ENCODE measurements around the gene RAD52. TPM values are rescaled to one million over a fixed set of nuclear protein-coding genes. Genes with fewer than 3 reads are reported as not detected.

RAD52 gene
- total RNA-seq, 2 donors from 2014 or later: 7.9 to 10.5 TPM

DNA sequence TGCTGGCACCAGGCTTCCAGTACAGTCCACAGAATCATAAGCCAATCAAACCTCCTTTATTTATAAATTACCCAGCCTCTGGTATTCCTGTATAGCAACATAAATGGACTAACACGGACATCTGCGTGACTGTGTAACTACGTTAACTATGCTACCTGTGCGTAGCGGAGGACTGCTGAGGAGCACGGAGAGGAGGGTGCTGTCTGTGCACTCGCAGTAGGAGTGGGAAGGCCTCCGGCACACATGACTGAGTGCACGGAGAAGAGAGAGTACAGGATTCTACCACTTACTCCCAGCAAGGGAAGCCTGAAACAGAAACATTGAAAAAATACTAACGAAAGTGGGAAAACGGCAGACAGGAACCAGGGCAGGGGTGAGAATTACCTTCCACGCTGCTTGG, 22.9 kb downstream of the RAD52 start:
- intact Hi-C loops (cut with DNase I): no loop called here
- DNase-seq (ENCODE audit: low spot score): peak; percentile 28

DNA sequence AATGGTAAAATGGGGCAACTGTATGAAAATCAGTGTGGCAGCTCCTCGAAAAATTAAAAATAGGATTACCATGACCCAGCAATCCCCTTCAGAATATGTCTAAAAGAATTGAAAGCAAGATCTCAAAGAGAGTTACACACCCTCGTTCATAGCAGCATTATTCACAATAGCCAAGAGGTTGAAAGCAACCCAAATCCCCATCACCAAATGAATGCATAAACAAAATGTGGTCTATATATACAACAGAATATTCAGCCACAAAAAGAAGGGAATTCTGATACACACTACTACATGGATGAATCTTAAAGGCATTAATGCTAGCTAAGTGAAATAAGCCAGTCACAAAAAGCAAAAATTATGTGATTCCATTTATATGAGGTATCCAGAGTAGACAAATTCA, 27.2 kb downstream of the RAD52 start:
- intact Hi-C loops (cut with DNase I): no loop called here
- no peak for DNase-seq (ENCODE audit: low spot score)

DNA sequence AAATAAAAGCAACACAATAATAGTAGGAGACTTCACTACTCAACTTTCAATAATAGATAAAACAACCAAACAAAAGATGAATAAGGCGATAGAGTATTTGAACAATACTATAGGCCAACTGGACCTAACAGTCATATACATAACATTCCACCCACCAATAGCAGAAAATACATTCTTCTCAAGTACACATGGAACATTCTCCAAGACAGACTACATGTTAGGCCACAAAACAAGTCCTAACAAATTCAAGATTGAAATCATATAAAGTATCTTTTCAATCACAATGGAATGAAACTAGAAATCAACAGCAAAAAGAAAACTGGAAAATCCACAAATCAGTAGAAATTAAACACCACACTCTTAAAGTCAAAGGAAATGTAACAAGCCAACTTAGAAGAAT, 28.8 kb downstream of the RAD52 start:
- DNase-seq (ENCODE audit: low spot score): no peak
- intact Hi-C loops (cut with DNase I): no loop called here

DNA sequence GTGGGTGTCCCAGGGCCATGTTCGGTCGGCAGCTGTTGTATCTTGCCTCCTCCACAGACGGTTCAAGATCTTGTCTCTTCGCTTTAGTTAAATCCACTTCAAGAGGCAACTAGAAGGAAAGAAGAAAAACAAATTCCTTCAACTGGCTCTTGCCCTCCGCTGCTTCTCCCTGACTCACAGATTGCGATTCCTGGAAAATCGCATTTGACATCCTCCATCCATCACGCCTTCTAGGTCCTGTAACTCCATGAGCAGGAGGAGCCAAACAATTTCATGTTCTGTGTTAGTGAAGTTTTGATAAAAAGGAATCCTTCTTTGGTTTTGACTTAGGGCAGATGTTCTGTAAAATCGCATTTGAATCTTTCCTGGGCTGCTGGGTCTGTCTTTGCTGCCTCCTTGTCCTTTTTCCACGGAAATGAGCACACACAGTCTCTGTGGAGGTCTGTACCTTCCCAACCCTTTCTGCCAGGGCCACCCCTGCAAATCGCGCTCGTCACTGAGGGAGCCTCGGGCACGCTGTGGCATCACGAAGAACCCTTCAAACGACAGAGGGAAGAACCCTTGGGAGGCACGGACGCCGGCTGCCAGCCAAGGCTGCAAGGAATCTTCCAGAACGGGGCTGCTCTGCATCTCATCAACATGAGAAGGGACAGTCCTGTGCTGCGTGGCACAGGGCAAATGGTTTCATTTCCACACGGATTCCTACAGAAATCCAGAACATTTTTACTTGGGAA, 32.6 kb downstream of the RAD52 start:
- intact Hi-C loops (cut with DNase I): no loop called here
- no peak for DNase-seq (ENCODE audit: low spot score)

DNA sequence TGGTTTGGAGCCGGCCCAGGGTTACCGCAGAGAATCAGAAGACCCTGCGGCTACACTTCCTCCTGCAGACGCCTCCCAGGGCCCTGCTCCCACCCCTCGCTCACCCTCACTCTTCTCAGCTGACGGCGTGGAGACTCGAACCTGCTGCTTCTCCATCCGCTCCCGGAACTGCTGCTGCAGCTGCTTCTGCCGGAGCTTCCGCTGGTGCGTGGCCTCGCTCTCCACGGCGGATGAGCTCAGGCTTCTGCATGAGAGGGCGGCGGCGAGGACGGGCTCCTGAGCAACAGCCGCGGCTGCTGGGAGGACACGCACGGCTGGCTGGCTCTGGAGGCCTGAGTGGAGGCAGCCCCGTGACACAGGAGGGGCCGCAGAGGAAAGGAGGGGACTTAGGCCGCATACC, 33.3 kb downstream of the RAD52 start:
- no peak for DNase-seq (ENCODE audit: low spot score)
- intact Hi-C loops (cut with DNase I): no loop called here

DNA sequence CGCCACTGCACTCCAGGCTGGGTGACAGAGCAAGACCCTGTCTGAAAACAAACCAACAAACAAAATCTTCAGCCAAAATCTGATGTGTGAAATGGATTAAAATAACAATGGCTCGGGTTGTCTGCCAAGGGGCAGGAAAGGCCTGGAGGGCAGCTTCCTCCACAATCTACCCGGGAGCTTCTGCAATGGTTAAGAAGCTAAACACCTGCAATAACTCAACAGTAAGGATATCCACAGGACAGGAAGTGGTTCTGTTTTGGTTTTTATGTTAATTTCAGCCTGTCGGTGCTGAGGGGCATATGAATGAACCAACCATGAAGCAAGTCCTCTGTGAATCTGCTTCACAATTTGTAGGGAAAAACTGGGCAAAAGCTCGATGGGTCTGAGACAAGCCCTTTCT, 34.4 kb downstream of the RAD52 start:
- no peak for DNase-seq (ENCODE audit: low spot score)
- intact Hi-C loops (cut with DNase I): no loop called here

DNA sequence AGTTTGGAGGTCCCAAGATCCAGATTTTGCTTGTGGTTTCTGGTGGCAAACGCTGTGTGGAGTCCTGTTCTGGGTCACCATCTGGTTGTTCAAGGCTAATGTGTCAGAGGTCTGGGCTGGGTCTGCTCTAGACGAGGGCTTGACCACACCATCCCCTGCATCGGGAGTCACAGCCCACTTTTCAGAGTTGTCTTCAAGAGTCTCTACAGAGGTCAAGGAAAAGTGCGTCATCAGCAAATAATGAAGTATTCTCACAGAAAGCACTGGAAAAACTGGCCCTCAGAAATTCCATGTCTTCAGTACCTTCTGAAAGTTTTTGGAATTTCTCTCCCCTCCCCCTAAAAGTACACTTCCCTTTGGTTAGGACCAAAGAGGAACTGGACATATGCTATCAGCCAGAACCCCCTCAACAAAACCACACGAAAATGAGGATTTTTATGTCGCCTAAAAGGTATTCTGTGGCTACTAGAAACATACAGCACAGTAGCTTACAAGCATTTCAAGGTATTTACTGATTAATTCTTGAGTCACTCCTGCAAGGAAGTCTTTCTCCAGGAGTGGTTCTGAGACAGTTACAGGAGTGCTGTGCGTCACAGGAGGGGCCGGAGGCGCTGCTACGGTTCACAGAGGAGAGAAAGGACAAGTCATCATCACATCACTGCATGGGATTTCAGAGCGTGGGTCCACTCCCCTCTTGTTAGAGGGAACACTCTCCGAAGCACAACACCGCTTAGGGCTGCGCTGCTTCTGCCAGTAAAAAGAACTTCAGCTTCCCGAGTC, 35.4 kb downstream of the RAD52 start:
- DNase-seq (ENCODE audit: low spot score): no peak

DNA sequence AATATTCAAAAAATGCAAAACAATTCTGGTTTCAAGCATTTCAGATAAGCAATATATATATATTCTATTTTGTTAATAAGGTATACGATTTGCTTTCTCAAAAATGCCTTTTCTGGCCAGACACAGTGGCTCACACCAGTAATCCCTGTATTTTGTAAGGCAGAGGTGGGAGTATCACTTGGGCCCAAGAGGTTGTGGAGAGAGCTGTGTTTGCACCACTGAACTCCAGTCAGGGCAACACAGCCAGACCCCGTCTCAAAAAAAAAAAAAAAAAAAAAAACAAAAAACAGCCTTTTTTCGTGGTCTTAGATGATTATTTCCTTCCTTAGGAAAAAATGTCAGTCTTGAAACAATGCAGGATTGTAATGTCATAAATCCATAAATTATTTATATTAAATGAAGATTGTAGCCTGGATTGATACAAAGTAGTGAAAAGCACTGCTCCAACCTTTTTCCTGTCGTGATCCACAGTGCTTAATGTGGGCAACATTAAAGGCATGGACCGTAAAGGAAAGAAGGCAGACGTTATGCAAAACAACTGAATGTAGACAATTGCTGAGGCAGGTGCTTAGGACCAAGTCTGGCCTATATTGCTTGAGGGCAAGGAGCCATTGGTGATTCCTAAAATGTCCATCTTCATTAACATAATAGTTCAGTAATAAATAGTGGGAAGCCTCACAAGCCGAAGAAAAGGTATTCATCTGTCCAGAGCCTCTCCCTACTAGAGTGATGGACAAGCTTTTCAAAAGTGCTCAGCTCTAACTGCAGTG, 36.8 kb downstream of the RAD52 start:
- intact Hi-C loops (cut with DNase I): no loop called here

More for the DNA sequence above, 35.4 kb downstream of the RAD52 start:
- intact Hi-C loops (cut with DNase I): no loop called here

DNA sequence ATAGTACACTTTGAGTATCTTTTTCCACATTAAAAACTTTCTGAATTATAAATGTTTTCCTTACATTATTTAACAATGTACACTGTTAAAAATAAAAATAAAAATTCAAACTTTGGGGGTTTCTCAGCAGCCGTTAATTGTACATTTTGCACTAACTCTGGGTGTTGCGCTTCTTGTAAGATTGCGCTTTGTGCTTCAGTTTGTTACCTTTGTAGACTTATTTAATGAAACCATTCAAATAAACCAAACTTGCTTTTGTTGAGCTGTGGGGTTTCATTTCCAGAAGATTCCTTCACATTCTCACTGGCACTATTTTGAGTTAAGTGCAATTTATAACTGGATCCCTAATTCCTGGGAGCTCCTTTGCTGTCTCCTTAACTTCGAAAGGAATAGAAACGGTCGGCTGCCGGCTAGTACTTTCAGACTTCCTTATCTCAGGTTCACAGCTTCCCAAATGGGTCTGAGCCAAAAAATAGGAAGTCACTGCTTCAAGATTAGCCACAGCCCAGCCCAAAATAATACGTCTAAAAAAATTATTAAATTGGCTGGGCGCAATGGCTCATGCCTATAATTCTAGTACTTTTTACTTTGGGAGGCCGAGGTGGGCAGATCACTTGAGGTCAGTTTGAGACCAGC, 38.2 kb downstream of the RAD52 start:
- intact Hi-C loops (cut with DNase I): no loop called here
- no peak for DNase-seq (ENCODE audit: low spot score)

More for the DNA sequence above, 36.8 kb downstream of the RAD52 start:
- DNase-seq (ENCODE audit: low spot score): no peak

DNA sequence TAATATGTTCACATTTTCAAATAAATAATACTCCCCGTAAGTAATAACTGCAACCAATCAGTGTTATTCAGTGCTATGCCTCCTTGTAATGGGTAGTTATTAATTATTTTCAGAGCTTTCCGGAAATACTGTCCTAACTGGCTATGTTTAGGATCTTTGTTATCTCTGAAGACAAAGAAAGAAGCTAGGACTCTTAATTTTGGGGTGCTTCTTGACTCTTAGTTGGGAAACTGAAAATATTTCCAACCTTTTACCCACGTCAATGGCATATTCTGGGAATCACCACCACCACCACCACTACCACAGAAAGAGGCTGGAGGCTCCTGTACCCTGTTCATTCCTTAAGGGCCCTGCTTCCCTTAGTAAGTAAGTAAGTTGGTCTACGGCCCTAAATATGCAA, 39.1 kb downstream of the RAD52 start:
- intact Hi-C loops (cut with DNase I): no loop called here
- no peak for DNase-seq (ENCODE audit: low spot score)

DNA sequence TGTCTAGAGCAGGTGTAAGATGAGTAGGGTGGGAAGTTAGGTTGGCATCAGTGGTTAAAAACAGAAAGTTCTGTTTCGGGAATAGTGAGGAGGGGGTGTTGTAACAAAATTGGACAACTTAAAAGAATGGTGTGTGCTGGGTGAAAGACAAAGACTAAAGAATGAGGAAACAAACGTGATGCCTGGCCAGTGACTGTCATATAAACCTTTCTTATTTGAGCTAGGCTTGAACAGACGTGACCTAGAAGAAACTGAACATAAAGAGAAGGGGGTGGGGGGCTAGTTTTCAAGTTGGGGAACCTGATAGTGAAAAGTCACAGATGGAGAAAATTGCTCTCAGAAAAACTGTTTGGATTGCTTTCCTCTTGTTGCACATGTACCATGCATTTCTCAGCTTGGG, 39.6 kb downstream of the RAD52 start:
- no peak for DNase-seq (ENCODE audit: low spot score)
- intact Hi-C loops (cut with DNase I): no loop called here

DNA sequence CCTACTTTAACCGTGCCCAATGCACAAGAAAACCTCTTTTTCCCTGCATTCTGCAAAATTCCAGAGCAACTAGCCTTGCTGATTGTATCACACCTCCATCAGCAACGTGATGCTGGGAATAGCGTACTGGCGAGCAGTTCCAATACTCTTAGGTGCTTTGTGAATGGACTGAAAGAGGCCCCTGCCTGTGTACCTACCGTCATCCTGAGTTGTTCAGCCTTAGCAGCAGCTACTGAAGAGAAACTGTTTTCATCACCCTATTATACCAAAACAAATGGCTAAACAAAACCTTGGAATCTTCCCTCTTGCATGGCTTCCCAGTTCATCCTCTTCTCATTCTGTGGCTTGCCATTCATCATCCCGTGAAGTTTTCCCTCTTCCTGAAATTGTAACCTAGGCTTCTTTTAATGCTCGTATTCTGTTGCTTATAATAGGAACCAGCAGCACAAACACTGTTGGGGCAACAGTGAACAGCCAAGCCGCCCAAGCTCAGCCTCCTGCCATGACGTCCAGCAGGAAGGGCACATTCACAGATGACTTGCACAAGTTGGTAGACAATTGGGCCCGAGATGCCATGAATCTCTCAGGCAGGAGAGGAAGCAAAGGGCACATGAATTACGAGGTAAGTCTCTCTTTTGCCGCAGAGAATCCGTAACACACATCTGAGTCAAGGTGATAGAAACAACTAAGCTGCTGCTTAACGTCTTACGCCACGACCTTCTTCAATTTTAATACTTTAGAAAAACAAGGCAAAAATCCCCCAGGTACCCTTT, 41.9 kb downstream of the RAD52 start:
- intact Hi-C loops (cut with DNase I): no loop called here

DNA sequence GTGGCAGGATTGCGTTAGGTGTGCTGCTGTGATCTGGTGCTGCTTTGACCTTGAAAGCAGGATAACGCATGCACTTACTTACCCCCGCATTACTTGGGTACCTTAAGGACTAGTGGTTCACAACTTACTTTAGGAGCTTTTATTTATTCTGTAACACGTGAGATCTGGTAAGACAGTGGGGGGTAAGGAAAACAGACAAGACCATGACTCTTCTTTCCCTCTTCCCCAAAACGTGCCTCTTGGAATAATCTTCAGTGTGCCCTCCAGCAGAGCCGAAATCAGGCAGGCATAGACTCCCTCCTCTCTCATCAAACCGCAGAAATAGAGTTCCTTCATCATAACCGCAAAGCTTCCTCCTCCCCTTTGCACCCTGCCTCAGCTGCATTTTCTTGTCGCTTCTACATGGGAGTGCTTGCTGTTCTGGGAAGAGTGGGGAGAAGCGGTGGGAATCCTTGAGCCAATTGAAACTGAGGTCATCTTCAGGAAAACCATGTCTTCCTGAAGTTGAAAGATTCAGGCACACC, 43.4 kb downstream of the RAD52 start:
- intact Hi-C loops (cut with DNase I): no loop called here
- no peak for DNase-seq (ENCODE audit: low spot score)

More for the DNA sequence above, 41.9 kb downstream of the RAD52 start:
- DNase-seq (ENCODE audit: low spot score): no peak

DNA sequence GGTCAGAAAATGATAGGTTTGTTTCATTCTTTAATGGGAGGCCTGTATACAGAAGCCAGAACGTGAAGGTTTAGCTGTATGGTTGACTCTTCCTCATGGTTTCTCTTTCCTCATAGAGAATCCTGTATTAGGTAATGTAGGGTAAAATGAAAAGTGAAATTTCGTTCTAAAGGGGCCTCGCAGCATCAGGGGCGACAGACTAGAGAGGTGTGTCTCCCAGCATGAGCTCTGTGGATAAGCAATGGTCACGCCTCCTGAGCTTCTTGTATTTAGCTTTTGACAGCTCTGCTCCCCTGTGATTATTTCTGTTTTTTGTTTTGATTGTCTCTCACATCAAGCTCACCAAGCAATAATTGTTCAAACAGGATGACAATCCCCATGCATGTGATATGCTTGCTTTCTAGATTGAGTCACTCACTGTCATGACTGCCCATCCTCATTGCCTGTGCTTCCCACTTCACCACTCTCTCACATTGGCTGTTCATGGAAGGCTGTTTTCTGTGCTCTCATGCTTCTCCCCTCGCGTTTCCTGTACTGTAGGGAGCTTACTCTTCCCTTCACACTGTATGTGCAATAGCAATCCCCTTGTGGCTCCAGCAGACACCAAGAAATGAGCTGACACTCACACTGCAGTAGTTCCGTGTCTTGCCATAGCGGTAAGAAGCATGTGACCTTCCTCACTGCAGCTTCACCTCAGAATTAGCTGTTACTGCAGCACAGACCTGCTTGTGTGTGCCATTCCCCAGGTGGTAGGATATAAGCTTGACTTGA, 44.0 kb downstream of the RAD52 start:
- intact Hi-C loops (cut with DNase I): no loop called here
- DNase-seq (ENCODE audit: low spot score): no peak

DNA sequence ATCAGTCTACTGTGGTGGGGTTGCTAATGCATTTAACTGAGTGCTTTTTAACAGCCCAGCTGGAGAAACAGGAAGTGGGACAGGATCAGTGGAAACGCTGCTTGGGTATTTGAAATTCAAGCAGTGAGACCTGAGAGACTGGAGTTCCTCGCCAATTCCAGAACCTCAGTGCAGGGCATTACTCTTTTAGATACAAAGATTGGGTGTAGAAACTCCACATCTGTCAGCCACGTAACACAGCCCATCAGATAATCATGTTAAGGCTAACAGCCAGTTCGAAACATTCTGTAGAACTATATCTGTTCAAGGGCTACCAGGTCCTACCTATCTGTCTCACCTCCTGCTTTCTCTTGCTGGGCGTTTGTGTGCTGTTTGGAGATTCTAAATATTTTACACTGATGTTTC, 45.5 kb downstream of the RAD52 start:
- no peak for DNase-seq (ENCODE audit: low spot score)
- intact Hi-C loops (cut with DNase I): no loop called here

DNA sequence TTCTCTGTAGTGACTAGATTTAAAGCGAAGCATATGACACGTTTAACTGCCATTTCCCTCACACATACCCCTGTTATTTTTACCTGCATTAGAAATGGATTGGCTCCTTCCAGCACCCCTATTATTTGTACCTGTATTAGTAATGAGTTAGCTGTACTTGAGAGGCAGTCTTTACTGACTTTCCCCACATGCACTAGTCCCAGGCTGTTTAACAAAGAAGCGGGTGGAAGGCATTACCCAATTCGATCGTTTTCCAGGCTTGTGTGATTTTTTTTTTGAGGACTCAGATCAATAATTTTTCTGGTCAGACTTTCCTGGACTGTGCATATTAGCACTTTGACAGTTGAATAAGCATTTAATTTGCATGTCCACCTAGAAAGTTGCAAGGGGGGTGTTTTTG, 46.4 kb downstream of the RAD52 start:
- no peak for DNase-seq (ENCODE audit: low spot score)
- intact Hi-C loops (cut with DNase I): no loop called here

DNA sequence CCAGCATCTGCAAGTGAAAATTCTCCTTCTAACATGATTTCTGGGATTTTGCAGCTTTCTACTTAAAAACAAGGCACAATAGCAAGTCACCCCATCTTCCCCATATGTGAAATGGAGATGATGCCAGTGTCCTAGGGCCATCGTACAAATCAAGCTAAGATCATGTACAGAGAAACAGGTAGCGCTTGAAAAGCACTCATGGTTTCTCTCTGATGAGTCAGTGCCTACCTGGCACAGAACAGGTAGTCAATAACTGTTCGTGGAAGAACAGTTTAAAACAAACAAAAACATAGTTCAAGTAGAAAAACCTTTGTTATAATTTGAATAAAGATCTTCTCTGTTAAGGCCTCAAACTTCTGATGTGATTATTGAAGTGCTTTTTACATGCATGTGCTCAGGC, 46.9 kb downstream of the RAD52 start:
- intact Hi-C loops (cut with DNase I): no loop called here
- no peak for DNase-seq (ENCODE audit: low spot score)

DNA sequence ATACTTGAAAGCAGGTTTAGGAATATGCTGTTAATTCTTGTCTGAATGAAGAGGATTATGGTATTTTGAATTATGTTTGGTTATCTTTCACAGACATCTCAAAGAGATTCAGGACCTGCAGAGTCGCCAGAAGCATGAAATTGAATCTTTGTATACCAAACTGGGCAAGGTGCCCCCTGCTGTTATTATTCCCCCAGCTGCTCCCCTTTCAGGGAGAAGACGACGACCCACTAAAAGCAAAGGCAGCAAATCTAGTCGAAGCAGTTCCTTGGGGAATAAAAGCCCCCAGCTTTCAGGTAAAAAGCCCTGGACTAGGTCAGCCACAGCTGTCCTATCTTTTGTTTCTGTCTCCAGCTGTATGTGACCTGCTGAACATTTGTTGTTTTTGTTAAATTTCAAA, 52.1 kb downstream of the RAD52 start:
- no peak for DNase-seq (ENCODE audit: low spot score)
- intact Hi-C loops (cut with DNase I): no loop called here
